Fibroblast of skin of left quadriceps (primary cell): ENCODE results near the gene ACOT2.

ENCODE experiments used
- DNase-seq, 2 experiments: peaks; one replicate each; pipeline ENCODE4 v3.0.0-alpha.2; 2013; ENCODE audit warnings: low read depth in 2 of 2

ACOT2 gene

DNA sequence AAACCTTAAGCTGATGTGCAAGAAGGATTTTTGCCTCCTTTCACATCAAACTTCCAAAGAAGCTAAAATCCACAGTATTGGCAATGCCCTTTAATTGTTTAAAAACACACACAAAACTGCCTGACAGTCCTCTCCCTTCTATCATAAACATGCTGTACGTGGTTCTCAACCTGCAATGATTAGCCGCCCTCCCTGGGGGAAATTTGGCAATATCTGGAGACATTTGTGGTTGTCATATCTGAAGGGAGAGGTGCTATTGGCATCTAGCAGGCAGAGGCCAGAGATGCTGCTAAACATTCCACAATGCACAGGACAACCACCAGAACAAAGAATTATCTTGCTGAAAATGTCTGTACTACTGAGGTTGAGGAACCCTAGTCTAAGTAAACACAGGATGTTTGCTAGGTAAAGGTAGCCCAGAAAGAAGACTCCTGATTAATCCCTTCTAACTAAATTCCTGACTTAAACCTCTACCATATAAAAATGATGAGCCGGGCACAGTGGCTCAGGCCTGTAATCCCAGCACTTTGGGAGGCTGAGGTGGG, 44.5 kb downstream of the ACOT2 start:
- DNase-seq = no peak

GRCh38 chr14:73616831-73617230, 47.8 kb downstream of the ACOT2 start:
- DNase-seq = no peak

DNA sequence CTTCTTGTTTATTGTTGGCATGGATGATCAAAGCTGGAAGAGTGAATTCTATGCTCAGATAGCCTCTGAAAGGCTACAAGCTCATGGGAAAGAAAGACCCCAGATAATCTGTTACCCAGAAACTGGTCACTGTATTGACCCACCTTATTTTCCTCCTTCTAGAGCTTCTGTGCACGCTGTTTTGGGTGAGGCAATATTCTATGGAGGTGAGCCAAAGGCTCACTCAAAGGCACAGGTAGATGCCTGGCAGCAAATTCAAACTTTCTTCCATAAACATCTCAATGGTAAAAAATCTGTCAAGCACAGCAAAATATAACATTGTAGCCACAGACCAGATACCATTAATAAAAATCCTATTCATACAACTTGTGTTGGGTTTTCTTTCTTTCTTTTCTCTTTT, 50.5 kb downstream of the ACOT2 start:
- no peak for DNase-seq

DNA sequence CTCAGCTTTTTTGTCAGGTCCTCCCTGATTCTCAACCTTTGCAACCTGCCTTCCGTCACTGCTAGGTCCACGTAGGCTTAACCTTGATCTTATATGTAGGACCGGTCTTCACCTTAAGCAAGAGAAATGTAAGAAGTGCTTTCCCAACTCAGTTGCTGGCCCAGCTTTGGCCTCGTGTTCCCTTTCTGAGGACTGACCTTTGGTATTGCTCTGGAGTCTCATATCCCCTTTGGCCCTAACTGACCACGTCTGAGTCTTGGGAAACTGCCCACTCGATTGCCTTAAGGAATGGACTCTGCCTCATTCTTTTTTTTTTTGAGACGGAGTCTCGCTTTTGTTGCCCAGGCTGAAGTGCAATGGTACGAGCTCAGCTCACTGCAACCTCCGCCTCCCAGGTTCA, 51.3 kb downstream of the ACOT2 start:
- no peak for DNase-seq

DNA sequence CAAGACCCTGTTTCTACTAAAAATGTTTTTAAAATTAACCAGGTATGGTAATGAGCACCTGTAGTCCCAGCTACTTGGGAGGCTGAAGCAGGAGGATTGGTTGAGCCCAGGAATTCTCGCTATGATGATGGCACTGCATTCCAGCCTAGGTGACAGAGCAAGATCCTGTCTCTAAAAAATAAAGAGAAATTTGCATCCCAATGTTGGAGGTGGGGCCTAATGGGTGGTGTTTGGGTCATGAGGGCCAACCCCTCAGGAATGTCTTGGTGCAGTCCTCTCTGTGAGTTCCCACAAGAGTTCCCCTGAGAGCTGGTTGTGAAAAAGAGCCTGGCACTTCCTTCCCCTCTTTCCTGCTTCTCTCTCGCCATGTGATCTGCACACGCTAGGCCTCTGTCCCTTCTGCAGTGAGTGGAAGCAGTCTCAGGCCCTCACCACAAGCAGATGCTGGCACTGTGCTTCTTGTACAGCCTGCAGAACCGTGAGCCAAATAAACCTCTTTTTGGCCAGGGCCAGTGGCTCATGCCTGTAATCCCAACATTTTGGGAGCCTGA, 54.6 kb downstream of the ACOT2 start:
- DNase-seq = no peak
